ENCODE data around the gene QRICH2. TPM values are rescaled to one million over a fixed set of nuclear protein-coding genes. Genes with fewer than 3 reads are reported as not detected.
"Not testable (repeated sequence)": the region's sequence is repeated elsewhere in the genome, so short reads cannot be mapped to it uniquely, and the experiment has no call there.

QRICH2 gene
- total and polyA plus RNA-seq, 10 of the 15 experiments (the other 5 are each of a cell fraction or from before 2014, with no cell fraction given) = 0.04 to 0.72 (median 0.25) TPM

GRCh38 chr17:76350463-76350862 is 42.4 kb upstream of the QRICH2 start (continued):
- TF ChIP-seq CEBPB (IDR thresholded peaks at IDR 0.05; ENCODE audit: borderline replicate concordance in 1 of 2, low read depth in 2 of 2, low read length in 2 of 2) (no peak), RCOR1 (conservative IDR thresholded peaks at IDR 0.05; ENCODE audit: low read depth, low read length) (no peak), KLF5 (IDR thresholded peaks at IDR 0.05; ENCODE audit: partially characterized antibody) (no peak), NFIC (IDR thresholded peaks at IDR 0.05; ENCODE audit: low read depth, low read length) (no peak), EGR1 (IDR thresholded peaks at IDR 0.05; ENCODE audit: borderline replicate concordance in 1 of 2, low read depth in 2 of 2, low read length in 2 of 2) (no peak), TCF7 (IDR thresholded peaks at IDR 0.05; ENCODE audit: borderline replicate concordance) (no peak), JUND (IDR thresholded peaks at IDR 0.05; ENCODE audit: low read depth, low read length) (no peak), IKZF1 (conservative IDR thresholded peaks at IDR 0.05) (no peak), RELB (IDR thresholded peaks at IDR 0.05; ENCODE audit: low read depth) (no peak), ZNF384 (IDR thresholded peaks at IDR 0.05; ENCODE audit: borderline replicate concordance, low read depth, low read length) (no peak), YY1 (IDR thresholded peaks at IDR 0.05; ENCODE audit: low read depth, low read length) (no peak)

GRCh38 chr17:76346936-76347335 is 38.9 kb upstream of the QRICH2 start:
- RAD21 ChIA-PET (ENCODE audit: unreplicated experiment); H3K4me2 ChIP-seq (ENCODE audit: control insufficient read depth, insufficient read depth); H3K4me3 ChIP-seq; H3K9ac ChIP-seq (ENCODE audit: control insufficient read depth, insufficient read depth, low read length); ATAC-seq; H3K79me2 ChIP-seq (ENCODE audit: control insufficient read depth, insufficient read depth, low read length); H3K36me3 ChIP-seq (ENCODE audit: control insufficient read depth in 2 of 2, insufficient read depth in 2 of 2, low read length in 1 of 2); intact Hi-C loops (cut with micrococcal nuclease; ENCODE audit: unreplicated experiment); FAIRE-seq; H2AFZ ChIP-seq (ENCODE audit: control insufficient read depth, low read depth, low read length); H3K27me3 ChIP-seq (replicated peaks in 1 of 2; ENCODE audit: control insufficient read depth in 2 of 2, insufficient read depth in 2 of 2, low read length in 1 of 2); SMC1A ChIA-PET (ENCODE audit: uncharacterized antibody, unreplicated experiment); H4K20me1 ChIP-seq (ENCODE audit: control insufficient read depth, insufficient read depth); BruUV-seq (replicated peaks); CTCF ChIA-PET; POLR2A ChIA-PET; H3K27ac ChIP-seq (ENCODE audit: control insufficient read depth, insufficient read depth); H3K9me3 ChIP-seq (replicated peaks; ENCODE audit: control insufficient read depth, insufficient read depth, low read length); DNase-seq (ENCODE audit: low read depth, low spot score); in situ Hi-C loops (cut with MboI); H3K4me1 ChIP-seq (ENCODE audit: control insufficient read depth, insufficient read depth, low read length): not testable (repeated sequence)
- 97% methylated on average over 11 of the region's 11 CpGs for WGBS (ENCODE audit: insufficient coverage, insufficient replicate concordance, low lambda C conversion rate, missing lambda C conversion rate)
